ENCODE results near the gene ATR.
"Not testable (repeated sequence)": the region's sequence is repeated elsewhere in the genome, so short reads cannot be mapped to it uniquely, and the experiment has no call there.

ATR gene

DNA sequence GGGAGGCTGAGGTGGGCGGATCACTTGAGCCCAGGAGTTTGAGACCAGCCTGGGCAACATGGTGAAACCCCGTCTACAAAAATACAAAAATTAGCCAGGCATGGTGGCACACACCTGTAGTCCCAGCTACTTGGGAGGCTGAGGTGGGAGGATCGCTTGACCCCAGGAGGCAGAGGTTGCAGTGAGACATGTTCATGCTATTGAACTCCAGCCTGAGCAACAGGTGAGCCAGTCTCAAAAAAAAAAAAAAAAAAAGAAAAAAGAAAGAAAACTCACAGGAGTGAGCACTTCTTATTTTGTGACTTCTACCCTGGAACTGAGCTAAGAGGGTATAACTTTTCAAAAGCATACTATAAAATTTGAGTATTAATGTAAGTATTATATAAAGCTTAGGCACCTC, 4.3 kb downstream of the ATR start:
- not testable (repeated sequence) for ATAC-seq, DNase-seq, H3K4me3 Mint-ChIP-seq, H3K27me3 Mint-ChIP-seq, H3K9me3 Mint-ChIP-seq
- Mint-ChIP-seq H3K27ac (peak overlapping the region in 1 of 2 donors; percentile 41), H3K4me1 (peaks cover 47% of the 10 kb centered on the region)

DNA sequence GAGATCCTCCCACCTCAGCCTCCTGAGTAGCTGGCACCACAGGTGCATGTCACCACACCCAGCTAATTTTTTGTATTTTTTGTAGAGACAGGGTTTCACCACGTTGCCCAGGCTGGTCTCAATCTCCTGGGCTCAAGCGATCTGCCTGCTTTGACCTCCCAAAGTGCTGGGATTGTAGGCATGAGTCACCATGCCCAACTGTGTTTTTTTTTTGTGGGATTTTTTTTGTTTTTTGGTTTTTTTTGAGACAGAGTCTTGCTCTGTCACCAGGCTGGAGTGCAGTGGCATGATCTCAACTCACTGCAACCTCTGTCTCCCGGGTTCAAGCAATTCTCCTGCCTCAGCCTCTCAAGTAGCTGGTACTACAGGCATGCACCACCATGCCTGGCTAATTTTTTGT, 9.1 kb downstream of the ATR start:
- not testable (repeated sequence) for H3K4me3 Mint-ChIP-seq, H3K9me3 Mint-ChIP-seq, H3K27me3 Mint-ChIP-seq, DNase-seq, ATAC-seq
- peaks cover 17% of the 10 kb centered on the region for H3K4me1 Mint-ChIP-seq
- H3K27ac Mint-ChIP-seq: peak overlapping the region in 1 of 2 donors; percentile 42

DNA sequence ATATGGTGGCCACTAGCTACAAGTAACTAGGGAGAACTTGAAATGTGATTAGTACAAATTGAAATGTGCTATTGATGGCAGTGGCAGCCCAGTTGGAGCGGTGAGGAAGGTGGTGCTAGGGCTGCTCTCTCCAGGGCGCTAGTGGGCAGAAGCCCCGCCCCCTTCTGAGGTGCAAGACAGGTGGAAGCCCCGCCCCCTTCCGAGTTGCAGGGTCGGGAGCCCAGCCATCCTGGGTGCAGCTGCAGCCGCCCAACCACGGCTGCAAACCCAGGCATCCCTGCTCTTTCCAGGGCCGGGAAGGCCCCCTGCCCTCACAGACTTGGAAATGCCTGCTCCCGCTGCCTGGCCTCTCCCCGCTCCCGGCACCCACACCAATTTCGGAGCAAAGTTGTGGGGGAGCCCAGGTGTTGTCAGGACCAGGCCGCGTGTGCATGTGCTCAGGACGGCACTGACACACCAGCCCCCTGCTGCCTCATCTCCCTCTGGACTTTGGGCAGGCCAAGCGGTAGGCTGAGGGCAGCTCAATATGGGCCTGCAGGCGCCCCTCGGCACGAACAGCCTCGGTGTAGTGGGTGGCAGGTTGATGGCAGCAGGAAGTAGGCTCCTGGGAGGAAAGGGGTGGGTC, 10.0 kb downstream of the ATR start:
- Mint-ChIP-seq H3K9me3 (no peaks in the 10 kb centered on the region), H3K4me1 (peaks cover 14% of the 10 kb centered on the region), H3K27ac (no peak overlapping the region), H3K4me3 (no peak overlapping the region), H3K27me3 (no peaks in the 10 kb centered on the region)
- ATAC-seq (no peak), DNase-seq (no peak)

DNA sequence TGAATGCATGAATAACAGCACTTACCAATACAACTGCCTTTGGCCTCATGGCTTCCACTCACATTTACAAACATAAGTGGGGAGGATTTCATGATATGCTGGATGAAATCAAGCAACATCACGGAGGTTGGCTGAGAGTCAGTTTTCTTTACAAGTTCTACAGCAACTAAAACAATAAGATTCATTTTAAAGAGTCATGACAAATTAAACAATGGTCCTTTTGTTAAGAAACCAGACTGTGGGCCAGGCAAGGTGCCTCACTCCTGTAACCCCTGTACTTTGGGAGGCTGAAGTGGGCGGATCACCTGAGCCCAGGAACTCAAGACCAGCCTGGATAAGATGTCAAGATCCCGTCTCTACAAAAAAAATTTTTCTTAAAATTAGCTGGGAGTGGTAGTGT, 12.4 kb downstream of the ATR start:
- DNase-seq: no peak
- H3K4me3 Mint-ChIP-seq: no peak overlapping the region
- H3K4me1 Mint-ChIP-seq: peaks cover 16% of the 10 kb centered on the region
- no peak overlapping the region for H3K27ac Mint-ChIP-seq
- H3K9me3 Mint-ChIP-seq: no peaks in the 10 kb centered on the region
- no peaks in the 10 kb centered on the region for H3K27me3 Mint-ChIP-seq
- ATAC-seq: no peak

DNA sequence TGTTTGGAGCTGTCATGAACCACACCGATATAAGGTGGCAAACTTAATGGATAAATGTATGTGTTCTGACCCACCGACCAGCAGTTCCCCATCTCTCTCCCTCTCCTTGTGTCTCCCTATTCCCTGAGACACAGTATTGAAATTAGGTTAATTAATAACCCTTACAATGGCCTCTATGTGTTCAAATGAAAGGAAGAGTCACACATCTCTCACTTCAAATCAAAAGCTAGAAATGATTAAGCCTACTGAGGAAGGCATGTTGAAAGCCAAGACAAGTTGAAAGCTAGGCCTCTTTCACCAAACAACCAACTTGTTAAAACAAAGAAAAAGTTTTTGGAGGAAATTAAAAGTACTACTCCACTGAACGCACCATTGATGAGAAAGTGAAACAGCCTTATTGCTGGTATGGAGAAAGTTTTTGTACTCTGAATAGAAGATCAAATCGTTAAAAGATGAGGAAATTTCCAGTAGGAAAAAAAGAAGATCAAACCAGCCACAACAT, 15.0 kb downstream of the ATR start:
- no peak for ATAC-seq
- no peaks in the 10 kb centered on the region for H3K9me3 Mint-ChIP-seq
- H3K4me3 Mint-ChIP-seq: no peak overlapping the region

DNA sequence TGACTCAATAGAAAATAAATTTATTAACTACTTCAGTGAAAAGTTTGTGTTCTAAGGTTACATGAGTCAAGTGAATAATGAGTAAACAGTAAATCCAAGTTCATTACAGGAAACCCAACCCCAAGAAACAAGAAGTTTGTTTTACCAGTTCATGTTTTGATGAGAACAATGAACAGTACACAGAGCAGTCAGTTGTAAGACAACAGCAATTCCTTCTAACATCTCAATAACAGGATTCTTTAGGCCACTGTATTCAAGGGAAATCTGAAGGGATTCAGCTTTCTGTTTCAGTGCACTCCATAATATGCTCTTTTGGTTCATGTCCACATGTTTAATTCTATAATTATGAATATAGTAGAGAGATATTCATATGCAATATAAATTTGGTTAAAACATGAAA, 18.4 kb downstream of the ATR start:
- DNase-seq (no peak), ATAC-seq (no peak)
- H3K9me3 Mint-ChIP-seq: no peaks in the 10 kb centered on the region
- peaks cover 7% of the 10 kb centered on the region for H3K4me1 Mint-ChIP-seq
- no peaks in the 10 kb centered on the region for H3K27me3 Mint-ChIP-seq
- no peak overlapping the region for H3K4me3 Mint-ChIP-seq
- no peak overlapping the region for H3K27ac Mint-ChIP-seq

More for the DNA sequence above, 15.0 kb downstream of the ATR start:
- Mint-ChIP-seq H3K27me3 (no peaks in the 10 kb centered on the region), H3K4me1 (peaks cover 11% of the 10 kb centered on the region), H3K27ac (peak overlapping the region in 1 of 2 donors; percentile 91)
- no peak for DNase-seq

DNA sequence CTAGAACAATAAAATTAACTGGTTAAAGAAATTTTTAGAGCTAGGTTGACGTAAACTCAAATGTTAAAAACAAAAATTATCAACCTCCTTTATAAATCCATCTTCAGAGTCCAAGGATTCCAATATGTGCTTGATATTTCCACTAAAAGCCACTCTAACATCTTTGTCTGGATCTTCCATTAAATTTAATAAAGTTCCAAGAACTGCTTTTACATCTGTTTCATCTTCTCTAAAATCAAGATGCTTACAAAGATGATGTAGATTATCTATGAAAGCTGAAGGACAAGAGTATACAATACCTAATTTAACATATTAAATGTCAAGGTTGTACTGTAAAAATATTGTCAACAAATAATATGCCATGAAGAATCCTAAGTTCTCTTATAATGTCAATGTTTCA, 24.8 kb downstream of the ATR start:
- no peak for ATAC-seq
- no peak for DNase-seq
- Mint-ChIP-seq H3K9me3 (no peaks in the 10 kb centered on the region), H3K27me3 (no peaks in the 10 kb centered on the region), H3K27ac (no peak overlapping the region), H3K4me1 (no peaks in the 10 kb centered on the region), H3K4me3 (no peak overlapping the region)

DNA sequence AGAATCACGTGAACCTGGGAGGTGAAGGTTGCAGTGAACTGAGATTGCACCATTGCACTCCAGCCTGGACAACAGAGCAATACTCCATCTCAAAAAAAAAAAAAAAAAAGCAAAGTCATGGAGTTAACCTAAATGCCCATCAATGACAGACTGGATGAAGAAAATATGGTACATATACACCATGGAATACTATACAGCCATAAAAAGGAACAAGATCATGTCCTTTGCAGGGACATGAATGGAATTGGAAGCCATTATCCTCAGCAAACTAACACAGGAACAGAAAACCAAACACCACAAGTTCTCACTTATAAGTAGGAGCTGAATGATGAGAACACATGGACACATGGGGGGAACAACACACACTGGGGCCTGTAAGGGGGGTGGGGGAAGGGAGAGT, 26.0 kb downstream of the ATR start:
- not testable (repeated sequence) for ATAC-seq, DNase-seq, H3K4me3 Mint-ChIP-seq, H3K4me1 Mint-ChIP-seq, H3K9me3 Mint-ChIP-seq, H3K27me3 Mint-ChIP-seq, H3K27ac Mint-ChIP-seq

DNA sequence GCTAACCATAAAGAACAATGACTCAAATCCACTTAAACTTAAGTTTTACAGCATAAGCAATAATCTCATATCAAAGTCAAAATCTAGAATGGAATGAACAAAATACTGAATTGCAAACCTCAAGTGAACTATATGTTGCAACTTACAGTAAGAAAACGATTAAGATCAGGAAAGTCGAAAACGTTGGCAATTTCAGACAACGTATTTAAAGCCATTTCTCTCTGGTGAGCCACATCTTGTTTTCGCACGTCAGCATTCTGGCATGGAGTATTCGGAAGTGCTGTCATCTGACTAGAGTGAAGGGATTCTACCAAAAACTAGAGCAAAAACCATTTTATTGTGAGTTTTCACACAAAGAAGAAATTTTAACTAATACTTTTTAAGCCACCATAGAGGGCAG, 28.5 kb downstream of the ATR start:
- H3K4me3 Mint-ChIP-seq: no peak overlapping the region
- no peak for DNase-seq
- no peaks in the 10 kb centered on the region for H3K4me1 Mint-ChIP-seq
- no peak overlapping the region for H3K27ac Mint-ChIP-seq
- H3K27me3 Mint-ChIP-seq: no peaks in the 10 kb centered on the region
- no peaks in the 10 kb centered on the region for H3K9me3 Mint-ChIP-seq
- no peak for ATAC-seq

DNA sequence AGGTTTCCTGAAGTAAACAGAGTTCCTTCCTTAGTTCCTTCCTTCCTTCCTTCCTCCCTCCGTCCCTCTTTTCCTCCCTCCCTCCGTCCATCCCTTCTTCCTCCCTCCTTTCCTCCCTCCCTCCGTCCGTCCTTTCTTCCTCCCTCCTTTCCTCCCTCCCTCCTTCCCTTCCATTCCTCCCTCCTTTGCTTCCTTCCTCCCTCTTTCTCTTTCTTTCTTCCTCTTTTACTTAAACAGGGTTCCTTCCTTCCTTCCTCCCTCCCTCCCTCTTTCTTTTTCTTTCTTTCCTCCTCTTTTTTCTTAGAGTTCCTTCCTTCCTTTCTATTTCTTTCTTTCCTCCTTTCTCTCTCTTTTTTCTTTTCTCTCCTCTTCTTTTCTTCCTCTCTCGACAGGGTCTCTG, 35.2 kb downstream of the ATR start:
- DNase-seq (no peak), ATAC-seq (no peak)
- Mint-ChIP-seq H3K9me3 (no peaks in the 10 kb centered on the region), H3K27me3 (no peaks in the 10 kb centered on the region), H3K4me1 (no peaks in the 10 kb centered on the region), H3K4me3 (no peak overlapping the region), H3K27ac (peak overlapping the region in 1 of 2 donors; percentile 59)

DNA sequence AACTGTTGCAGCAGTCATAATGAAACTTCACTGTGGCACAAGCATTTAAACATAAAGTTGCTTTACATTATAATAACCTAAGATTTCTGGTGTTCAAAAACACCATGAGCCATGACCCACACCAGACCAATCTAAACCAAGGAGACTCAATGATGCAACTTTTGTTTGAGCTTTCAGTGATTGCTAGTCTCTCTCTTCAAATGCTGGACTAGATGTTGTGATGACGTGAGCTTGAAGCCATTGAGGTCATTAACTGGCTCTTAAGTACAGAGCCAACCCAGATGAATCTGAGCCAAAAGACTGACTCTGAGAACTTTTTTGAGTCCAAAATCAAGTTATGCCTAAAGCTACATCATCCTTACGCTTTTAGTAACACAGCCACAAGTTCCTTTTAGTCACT, 36.5 kb downstream of the ATR start:
- no peak for ATAC-seq
- no peaks in the 10 kb centered on the region for H3K4me1 Mint-ChIP-seq
- no peaks in the 10 kb centered on the region for H3K27me3 Mint-ChIP-seq
- DNase-seq: no peak
- no peaks in the 10 kb centered on the region for H3K9me3 Mint-ChIP-seq
- no peak overlapping the region for H3K4me3 Mint-ChIP-seq
- H3K27ac Mint-ChIP-seq: no peak overlapping the region

DNA sequence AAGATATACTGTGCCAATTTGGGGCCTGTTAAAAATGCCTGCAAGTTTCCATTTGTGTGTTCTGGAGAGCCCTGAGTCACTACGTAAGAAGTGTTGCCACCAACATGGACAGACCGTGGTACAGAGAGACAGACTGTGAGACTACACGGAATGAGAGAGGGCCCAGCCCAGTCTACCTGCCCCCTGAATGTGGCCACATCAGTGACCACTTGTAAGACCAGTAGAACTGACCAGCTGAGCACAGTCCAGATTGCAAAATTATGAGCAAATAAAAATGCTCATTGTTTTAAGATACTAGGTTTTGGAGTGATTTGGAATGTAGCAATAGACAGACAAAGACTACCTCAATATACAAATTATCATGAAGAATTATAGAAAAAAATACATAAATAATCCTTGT, 42.0 kb downstream of the ATR start:
- DNase-seq (no peak), ATAC-seq (no peak)
- Mint-ChIP-seq H3K27ac (no peak overlapping the region), H3K9me3 (peaks cover 0 to 6% of the 10 kb centered on the region in 2 donors), H3K27me3 (no peaks in the 10 kb centered on the region), H3K4me3 (no peak overlapping the region), H3K4me1 (no peaks in the 10 kb centered on the region)

DNA sequence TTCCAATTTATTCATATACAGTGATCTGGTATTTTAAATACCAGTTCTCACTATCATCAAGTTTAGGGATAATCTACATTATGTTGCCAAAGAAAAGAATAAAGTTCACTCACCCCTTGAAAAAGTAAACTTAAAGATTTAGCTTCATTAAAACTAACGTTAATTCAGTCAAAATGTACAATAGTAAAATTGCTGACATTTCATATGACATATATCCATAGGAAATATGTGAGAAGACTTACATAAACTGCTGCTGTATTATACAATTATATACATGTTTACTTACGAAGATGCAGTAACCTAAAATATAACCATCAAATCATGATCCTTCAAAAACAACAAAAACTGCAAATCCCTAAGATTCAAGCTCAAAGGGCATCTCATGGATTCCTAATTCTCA, 44.0 kb downstream of the ATR start:
- no peak for DNase-seq
- H3K4me1 Mint-ChIP-seq: peaks cover 6% of the 10 kb centered on the region
- no peak overlapping the region for H3K27ac Mint-ChIP-seq
- no peak overlapping the region for H3K4me3 Mint-ChIP-seq
- no peak for ATAC-seq
- H3K9me3 Mint-ChIP-seq: peaks cover 0 to 6% of the 10 kb centered on the region in 2 donors
- no peaks in the 10 kb centered on the region for H3K27me3 Mint-ChIP-seq

DNA sequence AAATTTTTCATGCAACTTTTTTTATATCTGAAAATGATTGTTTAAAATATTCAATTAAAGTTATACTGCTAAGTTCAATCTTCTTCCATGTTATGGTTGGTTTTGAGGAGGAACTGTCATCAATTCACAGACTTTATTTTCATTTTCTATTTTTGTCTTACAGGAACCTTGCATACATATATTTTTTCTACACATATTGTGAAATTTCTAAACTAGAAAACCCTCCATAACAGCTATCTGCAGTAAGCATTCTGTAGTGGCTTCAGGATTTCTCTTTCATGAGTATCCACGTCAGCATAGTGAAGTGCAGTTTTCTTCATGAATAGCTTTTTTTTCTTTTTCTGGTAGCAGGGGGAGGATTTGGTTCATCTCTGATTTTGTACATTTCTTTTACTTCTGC, 48.2 kb downstream of the ATR start:
- DNase-seq: no peak
- Mint-ChIP-seq H3K27ac (no peak overlapping the region), H3K4me3 (no peak overlapping the region), H3K4me1 (peaks cover 6% of the 10 kb centered on the region), H3K9me3 (peaks cover 0 to 6% of the 10 kb centered on the region in 2 donors), H3K27me3 (no peaks in the 10 kb centered on the region)
- ATAC-seq: no peak

DNA sequence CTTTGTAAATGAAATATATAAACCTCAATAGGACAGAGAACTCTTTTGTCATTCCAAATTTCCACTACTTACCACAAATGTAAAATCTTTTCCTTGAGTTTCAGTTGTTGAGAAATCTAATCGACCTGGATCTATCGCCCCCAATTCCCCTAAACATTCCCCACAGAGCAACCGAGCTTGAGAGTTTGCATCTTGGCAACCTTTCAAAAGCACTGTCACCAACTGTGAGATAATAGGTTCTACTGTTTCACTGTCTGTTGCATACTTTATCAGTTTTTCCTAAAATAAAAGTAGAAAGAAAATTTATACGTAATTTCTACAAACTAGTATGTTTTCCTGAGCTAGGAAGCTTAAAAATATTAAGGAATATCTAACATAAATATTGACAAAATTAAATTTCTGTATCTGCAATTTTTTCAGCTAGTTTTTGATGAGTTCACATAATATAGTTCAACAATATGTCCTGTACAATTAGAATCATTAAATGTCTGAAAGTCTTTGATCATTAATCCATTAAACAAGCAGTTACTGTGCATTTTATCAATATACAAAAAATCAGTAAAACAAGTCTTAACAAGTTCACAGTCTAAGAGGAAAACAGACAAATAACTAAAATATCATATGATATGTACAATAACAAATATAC, 54.5 kb downstream of the ATR start:
- no peak for ATAC-seq
- Mint-ChIP-seq H3K4me1 (no peaks in the 10 kb centered on the region), H3K4me3 (no peak overlapping the region), H3K27ac (no peak overlapping the region), H3K27me3 (no peaks in the 10 kb centered on the region), H3K9me3 (no peaks in the 10 kb centered on the region)
- DNase-seq: no peak

DNA sequence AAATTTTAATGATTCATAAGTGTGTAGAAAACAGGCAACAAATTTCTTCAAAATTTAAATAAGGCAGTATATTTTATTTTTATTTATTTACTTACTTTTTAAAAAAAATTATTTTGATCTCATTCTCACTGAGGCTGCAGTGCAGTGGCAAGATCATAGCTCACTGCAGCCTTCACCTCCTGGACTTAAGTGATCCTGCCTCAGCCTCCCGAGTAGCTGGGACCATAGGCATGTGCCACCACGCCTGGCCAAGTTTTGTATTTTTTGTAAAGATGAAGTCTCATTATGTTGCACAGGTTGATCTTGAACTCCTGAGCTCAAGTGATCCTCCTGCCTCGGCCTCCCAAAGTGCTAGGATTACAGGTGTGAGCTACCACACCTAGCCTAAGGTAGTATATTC, 69.5 kb downstream of the ATR start:
- H3K4me1 Mint-ChIP-seq: peaks cover 9% of the 10 kb centered on the region
- H3K27me3 Mint-ChIP-seq: no peaks in the 10 kb centered on the region
- DNase-seq: no peak
- no peak for ATAC-seq
- no peaks in the 10 kb centered on the region for H3K9me3 Mint-ChIP-seq
- H3K4me3 Mint-ChIP-seq: peak overlapping the region; percentile 74 to 76
- H3K27ac Mint-ChIP-seq: peak overlapping the region; percentile 88 to 95

DNA sequence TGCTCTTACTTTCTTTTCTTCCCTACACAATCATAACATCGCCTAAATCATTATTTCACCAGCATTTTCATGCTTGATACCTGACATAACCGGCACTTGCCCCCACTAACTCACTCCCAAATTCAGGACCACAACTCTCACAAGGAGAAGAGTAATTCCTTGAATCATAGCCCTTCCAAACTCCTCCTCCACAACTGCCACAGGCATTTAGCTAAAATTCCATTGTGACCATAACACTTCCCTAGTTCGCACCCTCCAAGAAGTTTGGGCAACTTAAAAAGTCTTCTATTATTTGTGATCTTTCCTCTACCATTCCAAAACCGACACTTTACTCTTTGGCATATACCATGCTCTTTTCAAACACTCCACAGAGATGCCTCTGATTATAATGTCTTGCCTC, 71.3 kb downstream of the ATR start:
- DNase-seq: no peak
- peaks cover 0 to 2% of the 10 kb centered on the region in 2 donors for H3K9me3 Mint-ChIP-seq
- no peak overlapping the region for H3K4me3 Mint-ChIP-seq
- ATAC-seq: no peak
- H3K27ac Mint-ChIP-seq: peak overlapping the region in 1 of 2 donors; percentile 21
- peaks cover 9% of the 10 kb centered on the region for H3K4me1 Mint-ChIP-seq
- H3K27me3 Mint-ChIP-seq: no peaks in the 10 kb centered on the region
